ENCODE results near the gene ZIC5. TPM values are rescaled to one million over a fixed set of nuclear protein-coding genes. Genes with fewer than 3 reads are reported as not detected.
A peak's percentile ranks its signal among the peaks of the same experiment; 100 is the strongest.

The ZIC5 gene
- total and polyA plus RNA-seq, 2 of the 13 experiments (the other 11 are each of a cell fraction or from before 2014, with no cell fraction given), result 0.02 to 0.07 TPM

DNA sequence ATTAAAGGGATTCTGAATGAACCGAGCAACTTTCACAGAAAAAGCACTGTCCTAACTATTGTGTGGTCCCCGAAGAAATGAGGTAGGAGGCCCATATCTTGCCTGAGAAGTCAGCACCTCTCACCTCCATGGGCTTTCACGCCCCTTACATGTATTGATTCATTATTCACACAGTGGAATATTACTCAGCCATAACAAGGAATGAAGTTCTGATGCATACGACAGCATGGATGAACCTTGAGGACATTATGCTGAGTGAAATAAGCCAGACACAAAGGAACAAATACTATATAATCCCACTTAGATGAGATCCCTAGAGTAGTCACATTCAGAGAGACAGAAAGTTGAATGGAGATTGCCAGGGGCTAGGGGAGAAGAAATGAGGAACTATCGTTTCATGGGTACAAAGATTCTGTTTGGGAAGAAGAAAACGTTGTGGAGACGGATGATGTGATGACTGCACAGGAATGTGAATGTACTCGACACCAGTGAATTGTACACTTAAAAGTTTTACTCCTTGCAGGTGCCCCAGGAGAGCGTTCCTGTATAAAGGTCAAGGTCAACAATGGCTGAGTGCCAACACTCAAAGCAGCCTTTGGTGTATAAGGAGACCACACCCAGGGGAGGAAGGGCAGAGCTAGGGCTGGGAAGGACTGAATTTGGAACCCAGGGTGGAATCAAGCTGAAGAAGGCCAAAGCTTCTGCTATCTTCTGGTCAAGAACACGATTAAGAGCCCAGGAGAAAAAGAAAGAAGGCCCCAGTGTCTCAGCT lies 22.5 kb downstream of the ZIC5 start:
- intact Hi-C loops (cut with micrococcal nuclease; ENCODE audit: unreplicated experiment) (no loop called here), in situ Hi-C loops (cut with HindIII; ENCODE audit: extremely low pct_ligation_motif_present, low pct_unique_long_range_greater_than_20kb) (no loop called here)
- DNase-seq (ENCODE audit: low spot score), result no peak
- BruUV-seq (replicated peaks), result no TSS peak
- ChIA-PET POLR2A (no interaction called here), CTCF (ENCODE audit: low intra/inter-chr PET ratio, low total read pairs) (no interaction called here)
- no peak for ATAC-seq
- Histone ChIP-seq H3K79me2 (ENCODE audit: insufficient read depth, low read length) (no peaks in the 10 kb centered on the region), H2AFZ (ENCODE audit: low read length) (no peak overlapping the region), H3K4me1 (ENCODE audit: insufficient read depth, low read length) (peaks cover 21% of the 10 kb centered on the region), H4K20me1 (ENCODE audit: insufficient read depth, low read length) (no peaks in the 10 kb centered on the region), H3K27ac (ENCODE audit: extremely low read length, insufficient read depth, low read length) (no peak overlapping the region), H3K36me3 (replicated peaks in 1 of 2; ENCODE audit: control insufficient read depth in 1 of 2, insufficient read depth in 2 of 2, low read length in 2 of 2) (no peaks in the 10 kb centered on the region), H3K4me3 (replicated peaks in 1 of 3; ENCODE audit: insufficient read depth in 1 of 3, low read depth in 2 of 3, low read length in 3 of 3) (no peak overlapping the region), H3K9me3 (ENCODE audit: low read length) (no peaks in the 10 kb centered on the region), H3K9ac (ENCODE audit: insufficient read depth, low read depth, low read length) (no peak overlapping the region), H3K4me2 (ENCODE audit: low read depth, low read length) (no peak overlapping the region), H3K27me3 (ENCODE audit: control insufficient read depth in 1 of 2, insufficient read depth in 2 of 2, low read length in 2 of 2) (peaks cover 9 to 68% of the 10 kb centered on the region in 2 experiments; a peak in 4 of 5 replicates)
- TF ChIP-seq, protein P1, sequence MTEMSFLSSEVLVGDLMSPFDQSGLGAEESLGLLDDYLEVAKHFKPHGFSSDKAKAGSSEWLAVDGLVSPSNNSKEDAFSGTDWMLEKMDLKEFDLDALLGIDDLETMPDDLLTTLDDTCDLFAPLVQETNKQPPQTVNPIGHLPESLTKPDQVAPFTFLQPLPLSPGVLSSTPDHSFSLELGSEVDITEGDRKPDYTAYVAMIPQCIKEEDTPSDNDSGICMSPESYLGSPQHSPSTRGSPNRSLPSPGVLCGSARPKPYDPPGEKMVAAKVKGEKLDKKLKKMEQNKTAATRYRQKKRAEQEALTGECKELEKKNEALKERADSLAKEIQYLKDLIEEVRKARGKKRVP (CRISPR knock-in tag; IDR thresholded peaks at IDR 0.05), result no peak
- TF ChIP-seq AHDC1 (CRISPR knock-in tag; IDR thresholded peaks at IDR 0.05; ENCODE audit: borderline replicate concordance) (no peak), ZNF207 (IDR thresholded peaks at IDR 0.05; ENCODE audit: borderline replicate concordance) (no peak), PAWR (CRISPR knock-in tag; IDR thresholded peaks at IDR 0.05; ENCODE audit: borderline replicate concordance) (no peak), ZNF619 (CRISPR knock-in tag; IDR thresholded peaks at IDR 0.05) (no peak), HNF4A (CRISPR knock-in tag; IDR thresholded peaks at IDR 0.05) (peak; percentile 13; the same call in 1 of the 2 replicates), ZNF589 (CRISPR knock-in tag; conservative IDR thresholded peaks at IDR 0.05) (no peak), NRL (CRISPR knock-in tag; IDR thresholded peaks at IDR 0.05; ENCODE audit: borderline replicate concordance) (no peak)
- FAIRE-seq, result no peak
- 21% methylated on average over 10 of the region's 10 CpGs for WGBS (ENCODE audit: low lambda C conversion rate)
